Transverse colon (tissue), 3 donors: ENCODE measurements around the gene UNC5A.

Source experiments
- POLR2A ChIP-seq: fragments of 450-650 bp; IDR thresholded peaks from one replicate; pipeline ENCODE4 v1.6.1; 2016; ENCODE audit warnings: antibody characterized with exemption, mild to moderate bottlenecking, moderate library complexity
- TF ChIP-seq, protein P1 (sequence below), 5 experiments: fragments of 200-600 bp in 3 of 5; fragments of 450-650 bp in 2 of 5; sonication (generic) in 3 of 5; IDR thresholded peaks; 1 replicate in 2 of 5; 2 replicates in 3 of 5; pipeline ENCODE4 v1.5.1; 2016 to 2017; ENCODE audit warnings: antibody characterized with exemption in 5 of 5, inconsistent platforms in 3 of 5, mild to moderate bottlenecking in 2 of 5, moderate library complexity in 1 of 5

DNA sequence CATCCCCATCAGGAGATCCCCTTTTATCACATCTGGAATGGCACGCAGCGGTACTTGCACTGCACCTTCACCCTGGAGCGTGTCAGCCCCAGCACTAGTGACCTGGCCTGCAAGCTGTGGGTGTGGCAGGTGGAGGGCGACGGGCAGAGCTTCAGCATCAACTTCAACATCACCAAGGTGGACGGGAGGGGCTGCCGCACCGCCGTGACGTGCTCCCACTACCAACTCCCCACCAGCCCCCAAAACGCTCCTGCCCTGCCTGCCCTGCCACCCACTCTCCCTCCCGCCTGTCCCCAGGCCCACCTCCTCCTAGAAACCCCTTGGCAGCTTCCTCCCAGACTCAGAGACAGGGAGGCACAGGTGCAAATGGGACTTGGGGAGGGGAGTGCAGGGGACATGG, 68.1 kb downstream of the UNC5A start:
- TF ChIP-seq, protein P1, sequence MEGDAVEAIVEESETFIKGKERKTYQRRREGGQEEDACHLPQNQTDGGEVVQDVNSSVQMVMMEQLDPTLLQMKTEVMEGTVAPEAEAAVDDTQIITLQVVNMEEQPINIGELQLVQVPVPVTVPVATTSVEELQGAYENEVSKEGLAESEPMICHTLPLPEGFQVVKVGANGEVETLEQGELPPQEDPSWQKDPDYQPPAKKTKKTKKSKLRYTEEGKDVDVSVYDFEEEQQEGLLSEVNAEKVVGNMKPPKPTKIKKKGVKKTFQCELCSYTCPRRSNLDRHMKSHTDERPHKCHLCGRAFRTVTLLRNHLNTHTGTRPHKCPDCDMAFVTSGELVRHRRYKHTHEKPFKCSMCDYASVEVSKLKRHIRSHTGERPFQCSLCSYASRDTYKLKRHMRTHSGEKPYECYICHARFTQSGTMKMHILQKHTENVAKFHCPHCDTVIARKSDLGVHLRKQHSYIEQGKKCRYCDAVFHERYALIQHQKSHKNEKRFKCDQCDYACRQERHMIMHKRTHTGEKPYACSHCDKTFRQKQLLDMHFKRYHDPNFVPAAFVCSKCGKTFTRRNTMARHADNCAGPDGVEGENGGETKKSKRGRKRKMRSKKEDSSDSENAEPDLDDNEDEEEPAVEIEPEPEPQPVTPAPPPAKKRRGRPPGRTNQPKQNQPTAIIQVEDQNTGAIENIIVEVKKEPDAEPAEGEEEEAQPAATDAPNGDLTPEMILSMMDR (IDR thresholded peaks at IDR 0.05) = no peak
- TF ChIP-seq POLR2A = no peak
